ENCODE results near the gene HLA-DOA.

The HLA-DOA gene

DNA sequence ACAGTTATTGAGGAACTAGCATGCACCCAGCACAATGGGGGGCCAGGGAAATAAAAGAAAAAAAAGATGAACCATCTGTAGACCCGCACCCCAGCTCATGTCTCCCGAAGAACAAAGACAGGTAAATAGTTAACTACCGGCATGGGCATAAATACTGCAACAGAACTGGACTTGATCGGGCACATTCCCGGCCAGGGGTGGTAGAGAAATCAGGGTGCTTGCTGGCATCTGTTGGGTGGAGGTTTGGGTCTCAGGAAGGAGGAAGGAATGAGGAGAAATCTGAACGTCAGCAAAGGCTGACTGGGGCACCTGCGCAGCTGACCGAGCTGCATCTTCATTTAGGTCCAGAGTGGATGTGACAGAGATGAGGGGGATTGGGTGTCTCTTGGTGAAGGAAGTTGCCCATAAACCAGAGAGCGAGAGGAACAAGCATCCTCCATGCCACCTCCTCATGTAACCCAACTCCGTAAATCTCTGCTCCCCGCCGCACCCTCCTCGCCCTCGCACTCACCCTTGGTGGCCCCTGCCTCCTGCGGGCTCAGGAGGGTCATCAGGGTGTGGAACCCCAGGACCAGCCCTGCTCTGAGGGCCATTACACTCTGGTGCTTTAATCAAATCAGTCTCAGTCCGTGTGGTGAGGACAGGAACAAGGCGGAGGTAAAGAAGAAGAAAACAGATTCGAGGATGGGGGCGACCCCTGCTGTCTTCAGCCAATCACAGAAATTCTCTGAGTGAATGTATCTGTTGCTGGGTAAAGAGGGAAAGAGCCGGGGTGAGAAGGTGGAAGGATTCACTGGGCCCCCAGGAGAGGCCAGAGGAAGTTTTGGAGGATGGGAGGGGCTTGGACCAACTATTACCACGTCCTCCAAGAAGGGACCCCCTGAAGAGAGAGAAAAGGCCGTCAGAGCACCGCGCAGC is at the start of gene HLA-DOA:
Gene HLA-DOA, minus strand, starts transcription at position 648 of the 918 bp plus-strand sequence.
- DNase-seq: no peak

DNA sequence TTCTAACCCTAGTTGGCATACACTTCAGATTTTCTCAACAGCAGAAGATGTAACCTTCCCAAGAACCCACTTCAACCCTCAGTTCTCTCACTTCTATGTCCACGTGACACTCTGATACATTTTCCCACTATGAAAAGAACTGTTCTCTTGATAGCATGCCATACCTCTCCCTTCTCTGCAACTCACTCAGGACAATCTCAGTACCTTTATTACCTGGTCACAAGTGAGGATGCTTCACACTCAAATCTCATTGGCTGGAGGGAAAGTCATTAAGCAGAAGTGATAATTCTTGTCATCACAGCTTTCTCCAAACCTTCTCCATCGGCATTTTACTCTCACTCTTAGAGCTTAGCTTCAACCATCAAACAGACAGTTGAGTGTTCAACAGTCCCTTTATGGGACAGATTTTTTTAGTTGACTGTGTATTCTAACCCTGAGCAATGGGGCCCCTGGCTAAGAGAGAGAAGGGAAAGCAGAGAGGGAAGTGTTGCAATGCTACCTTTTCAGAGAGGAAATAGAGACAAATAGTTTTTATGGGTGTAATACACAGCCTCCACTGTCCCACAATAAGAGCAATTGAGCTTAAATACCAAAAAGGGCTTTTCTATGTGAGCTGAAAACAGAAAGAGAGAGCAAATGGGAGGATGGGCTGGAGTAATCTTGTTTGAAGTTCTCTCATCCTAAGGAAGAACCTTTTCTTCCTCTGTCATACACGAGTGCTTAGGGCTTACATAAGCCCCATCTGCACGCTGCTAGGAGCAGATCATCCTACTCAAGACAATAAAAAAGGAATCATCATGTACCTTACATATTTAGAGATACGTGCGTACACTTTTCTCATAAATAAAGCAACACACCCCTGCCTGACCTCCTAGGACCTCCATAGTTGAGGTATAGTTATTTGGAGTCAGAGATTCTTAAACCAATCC is 48.1 kb upstream of the HLA-DOA start:
- no peak for DNase-seq

DNA sequence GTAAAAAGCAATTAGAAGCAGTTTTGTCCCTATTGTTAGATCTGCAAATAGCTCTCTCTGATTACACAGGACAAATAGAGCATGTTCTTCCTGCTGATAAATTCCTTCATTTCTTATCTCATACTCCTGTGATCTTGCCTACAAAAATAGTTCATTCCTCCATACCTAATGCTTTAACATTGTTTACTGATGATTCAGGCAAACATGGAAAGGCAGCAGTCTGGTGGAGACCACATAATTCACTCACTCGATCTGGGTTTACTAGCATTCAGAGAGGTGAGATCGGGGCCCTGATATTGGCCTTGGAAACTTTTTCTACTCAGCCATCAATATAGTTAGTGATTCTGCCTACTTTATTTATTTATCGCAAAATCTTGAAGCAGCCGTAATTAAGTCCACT is 43.8 kb upstream of the HLA-DOA start:
- DNase-seq: no peak

DNA sequence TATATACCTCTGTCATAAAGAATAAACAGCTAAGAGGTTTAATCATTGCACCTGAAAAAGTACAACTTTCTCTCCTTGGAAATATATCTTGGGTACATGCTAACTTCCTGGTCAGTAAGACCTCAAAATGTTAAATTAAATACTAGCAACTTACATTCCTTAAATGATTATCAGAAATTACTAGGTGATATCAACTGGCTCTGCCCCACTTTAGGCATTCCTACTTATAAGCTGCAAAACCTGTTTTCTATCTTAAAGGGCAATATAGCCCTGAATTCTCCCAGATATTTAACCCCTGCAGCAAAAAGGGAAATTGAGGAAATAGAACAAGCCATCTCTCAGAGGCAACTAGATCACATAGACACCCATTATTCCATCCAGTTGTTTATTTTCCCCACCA is 43.2 kb upstream of the HLA-DOA start:
- DNase-seq: no peak

DNA sequence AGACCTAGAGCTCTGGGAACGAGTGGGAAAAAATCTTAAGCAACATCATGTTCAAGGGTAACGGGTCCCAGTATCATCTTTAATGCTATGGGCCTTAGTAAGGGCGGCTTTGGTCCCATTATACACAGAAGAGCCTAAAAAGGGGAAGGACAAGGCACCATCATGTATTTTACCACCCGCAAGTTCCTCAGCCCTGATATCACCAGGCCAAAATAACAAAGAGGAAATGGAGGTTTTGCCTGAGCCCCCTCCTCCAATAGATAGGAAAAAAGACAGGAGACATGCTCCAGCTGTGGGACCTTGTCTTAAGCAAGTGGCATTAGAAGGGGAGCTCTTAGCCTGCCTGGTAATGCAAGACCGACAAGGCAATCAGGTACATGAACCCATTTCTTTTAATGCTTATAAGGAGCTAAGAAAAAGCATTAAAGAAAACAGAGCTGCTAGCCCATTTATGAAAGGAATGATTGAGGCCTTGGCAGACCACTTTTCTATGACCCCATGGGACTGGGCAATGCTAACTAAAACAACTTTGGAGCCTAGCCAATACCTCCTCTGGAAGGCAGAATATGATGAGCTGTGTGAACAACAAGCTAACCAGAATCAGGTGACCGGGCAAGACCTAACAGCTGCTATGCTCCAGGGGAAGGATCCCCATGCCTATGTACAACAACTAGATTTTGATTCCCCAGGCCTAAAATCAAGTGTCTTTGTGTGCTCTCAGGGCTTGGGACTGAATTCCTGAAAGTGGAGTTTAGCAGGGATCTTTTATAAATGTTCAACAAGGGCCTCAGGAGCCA is 40.8 kb upstream of the HLA-DOA start:
- DNase-seq: no peak

DNA sequence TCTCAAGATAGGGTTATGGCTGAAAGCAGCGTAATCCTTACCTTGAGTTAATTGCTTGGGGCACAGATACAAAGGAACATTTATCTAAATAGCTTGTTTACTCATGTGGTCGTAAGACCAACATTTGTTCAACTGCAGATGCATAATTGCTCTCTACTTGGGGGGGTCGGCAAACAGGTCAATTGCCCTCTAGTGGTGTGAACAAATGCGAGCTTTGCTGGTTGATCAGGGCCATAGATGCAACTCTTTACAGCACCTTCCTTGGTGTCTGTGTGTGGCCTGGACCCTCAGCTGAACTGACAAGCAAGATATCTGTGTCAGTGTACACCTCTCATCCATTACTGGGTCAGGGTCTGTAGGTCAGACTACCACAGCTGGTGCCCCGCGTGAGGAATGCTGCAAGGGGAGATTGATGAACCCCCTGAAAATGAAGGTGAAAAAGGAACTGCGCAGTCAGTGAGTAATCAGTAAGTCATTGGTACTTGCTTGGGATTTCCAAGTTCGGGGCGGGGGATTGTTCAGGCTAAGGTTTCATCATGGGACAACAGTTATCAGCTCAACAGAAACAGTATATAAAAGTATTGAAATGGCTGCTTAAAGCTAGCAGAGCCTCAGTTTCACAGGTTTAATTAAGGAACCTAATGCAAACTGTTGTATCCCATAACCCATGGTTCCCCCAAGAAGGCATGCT is 40.1 kb upstream of the HLA-DOA start:
- no peak for DNase-seq

DNA sequence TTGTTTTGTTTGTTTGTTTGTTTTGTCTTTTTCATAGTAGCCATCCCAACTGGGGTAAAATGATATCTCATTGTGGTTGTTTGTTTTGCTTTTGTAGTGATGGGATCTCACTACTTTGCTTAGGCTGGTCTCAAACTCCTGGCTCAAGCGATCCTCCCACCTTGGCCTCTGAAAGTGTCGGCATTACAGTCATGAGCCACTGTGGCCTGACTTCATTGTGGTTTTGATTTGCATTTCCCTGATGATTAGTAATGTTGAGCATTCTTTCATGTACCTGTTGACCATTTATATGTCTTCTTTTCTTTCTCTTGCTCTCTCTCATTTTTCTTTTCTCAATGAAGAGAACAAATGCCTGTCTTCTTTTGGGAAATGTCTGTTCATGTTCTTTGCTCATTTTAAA is 30.8 kb upstream of the HLA-DOA start:
- DNase-seq: no peak

DNA sequence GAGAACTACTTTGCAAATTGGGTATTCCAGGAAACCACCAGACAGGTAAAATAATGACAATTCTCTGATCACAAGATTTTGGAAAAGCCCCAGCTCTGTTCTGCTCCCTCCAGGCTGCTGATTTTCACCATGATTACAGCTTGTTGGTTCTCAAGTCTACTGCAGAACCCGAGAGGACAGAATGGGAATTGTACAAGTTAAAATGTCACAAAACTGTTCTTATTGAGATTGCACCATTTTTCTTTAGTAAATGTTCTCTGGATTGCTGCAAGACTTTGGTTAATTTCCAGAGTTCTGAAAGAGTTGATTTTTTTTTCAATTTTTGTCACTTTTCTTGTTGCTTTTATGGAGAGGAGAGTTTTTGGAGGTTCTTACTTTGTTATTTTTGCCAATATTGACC is 27.1 kb upstream of the HLA-DOA start:
- DNase-seq: no peak

DNA sequence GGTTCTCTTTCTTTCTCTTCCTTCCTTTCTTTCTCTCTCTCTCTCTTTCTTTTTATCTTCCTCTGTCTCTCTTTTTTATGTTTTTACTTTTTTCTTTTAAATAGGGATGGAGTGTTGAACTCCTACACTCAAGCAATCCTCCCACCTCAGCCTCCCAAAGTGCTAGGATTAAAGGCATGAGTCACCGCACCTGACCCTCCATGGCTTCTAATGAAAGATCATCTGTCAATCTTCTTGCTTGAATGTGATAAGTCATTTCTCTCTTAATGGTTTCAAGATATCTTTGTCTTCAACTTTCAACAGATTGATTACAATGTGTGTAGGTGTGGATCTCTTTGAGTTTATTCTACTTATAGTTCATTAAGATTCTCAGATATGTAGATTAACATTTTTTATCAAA is 25.2 kb upstream of the HLA-DOA start:
- DNase-seq: no peak

DNA sequence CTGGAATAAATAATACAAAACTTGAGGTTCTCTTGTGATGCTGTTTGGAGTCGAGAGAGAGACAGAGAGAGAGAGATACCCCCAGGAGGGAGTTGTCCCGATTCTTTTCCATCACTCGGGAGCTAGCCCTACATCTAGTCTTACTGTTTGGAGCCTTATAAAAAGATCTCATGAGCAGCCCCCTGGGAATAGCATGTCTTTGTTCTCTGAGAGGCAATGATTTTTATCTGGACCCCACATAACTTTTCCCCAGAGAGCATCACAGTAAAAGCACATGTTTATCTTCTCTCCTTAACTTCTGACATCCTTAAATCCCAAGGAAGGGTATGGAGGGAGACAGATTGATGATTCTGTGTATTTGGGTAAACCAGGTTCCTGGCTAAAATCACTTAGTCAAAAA is 20.9 kb upstream of the HLA-DOA start:
- no peak for DNase-seq

DNA sequence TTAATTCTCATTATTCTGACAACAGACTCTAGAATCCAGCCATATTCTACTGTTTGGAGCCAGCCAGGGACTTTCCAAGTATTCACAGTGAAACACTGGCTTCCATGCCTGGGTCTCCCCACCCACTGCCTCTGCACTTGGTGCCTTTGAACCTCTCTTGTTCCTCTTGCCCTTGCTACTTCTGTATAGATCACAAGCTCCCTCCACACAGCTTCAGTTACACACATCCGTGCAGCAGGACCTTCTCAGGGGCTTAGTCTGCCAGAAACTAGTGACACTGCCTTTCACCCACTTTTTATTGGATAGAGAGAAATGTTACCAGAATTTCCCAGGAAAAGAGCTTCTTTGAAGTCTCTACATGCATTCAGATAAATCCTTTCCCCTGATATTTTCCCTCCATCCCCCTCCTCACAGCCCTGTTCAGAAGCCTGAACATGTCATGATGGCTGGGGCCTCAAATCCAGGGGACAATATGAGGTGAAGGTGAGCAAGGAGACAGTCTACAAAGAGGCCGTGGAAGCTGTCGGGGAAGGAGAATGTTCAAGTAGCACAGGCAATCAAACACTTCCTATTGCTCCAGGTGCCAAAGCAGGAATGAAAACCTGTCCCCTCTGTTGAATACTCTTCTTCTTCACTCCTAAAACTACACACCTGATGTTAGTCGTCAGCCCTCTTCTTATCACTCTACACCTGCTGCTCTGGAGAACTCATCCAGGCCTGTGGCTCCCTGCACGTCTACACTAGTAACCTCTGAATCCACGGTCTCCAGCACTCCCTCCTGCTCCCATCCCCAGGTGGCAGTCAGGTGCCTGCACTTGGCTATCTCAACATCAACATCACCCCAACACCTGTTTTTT is 20.2 kb upstream of the HLA-DOA start:
- peak; percentile 37 for DNase-seq

DNA sequence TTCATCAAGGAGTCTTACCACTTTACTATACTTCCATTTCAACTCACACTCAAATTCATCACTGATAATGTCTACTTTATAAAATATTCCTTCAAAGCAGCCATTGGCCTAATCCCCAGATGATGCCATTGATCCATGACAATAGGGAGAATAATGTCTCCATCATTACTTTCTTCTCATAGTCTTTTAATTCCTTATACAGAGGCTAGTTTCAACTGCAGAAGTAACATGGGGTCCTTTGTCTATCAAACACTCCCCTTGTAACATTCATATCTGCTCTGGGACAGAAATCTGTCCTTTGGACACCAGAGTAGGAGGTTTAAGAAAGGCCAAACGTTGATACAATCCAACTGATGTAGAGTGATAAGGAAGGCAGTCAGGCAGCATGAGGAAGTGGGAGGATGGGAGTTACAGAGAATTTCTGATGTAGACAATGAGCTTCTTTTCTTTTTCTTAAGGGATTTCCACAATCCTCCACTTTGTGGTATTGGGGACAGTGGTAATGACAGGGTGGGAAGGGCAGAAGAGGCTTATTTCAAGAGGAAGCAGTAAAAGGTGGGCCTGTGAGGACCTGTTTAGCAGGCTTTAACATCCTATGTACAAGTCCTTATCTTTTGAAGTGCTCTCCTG is 18.9 kb upstream of the HLA-DOA start:
- DNase-seq: no peak

DNA sequence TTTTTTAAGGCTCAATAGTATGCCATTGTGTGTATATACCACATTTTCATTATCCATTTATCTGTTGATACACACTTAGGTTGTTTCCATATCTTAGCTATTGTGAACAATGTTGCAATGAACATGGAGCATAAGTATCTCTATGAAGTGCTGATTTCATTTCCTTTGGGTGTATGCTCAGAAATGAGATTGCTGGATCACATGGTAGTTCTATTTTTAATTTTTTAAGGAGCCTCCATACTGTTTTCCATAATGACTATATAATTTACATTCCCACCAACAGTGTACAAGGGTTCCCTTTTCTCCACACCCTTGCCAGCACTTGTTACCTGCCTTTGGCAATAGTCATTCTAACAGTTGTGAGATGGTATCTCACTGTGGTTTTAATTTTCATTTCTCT is 15.1 kb upstream of the HLA-DOA start:
- DNase-seq: no peak

DNA sequence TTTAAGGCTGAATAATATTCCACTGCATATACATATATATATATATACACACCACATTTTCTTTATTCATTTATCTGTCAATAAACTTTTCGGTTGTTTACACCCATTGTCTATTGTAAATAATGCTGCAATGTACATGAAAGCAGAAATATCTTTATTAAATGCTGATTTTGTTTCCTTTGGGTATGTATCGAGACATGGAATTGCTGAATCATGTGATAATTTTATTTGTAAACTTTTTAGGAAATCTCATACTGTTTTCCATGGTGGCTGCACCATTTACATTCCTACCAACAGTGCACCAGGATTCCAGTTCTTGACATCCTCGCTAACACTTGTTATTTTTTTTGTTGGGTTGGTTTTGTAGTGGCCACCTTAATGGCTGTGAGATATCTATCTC is 14.1 kb upstream of the HLA-DOA start:
- DNase-seq: no peak

DNA sequence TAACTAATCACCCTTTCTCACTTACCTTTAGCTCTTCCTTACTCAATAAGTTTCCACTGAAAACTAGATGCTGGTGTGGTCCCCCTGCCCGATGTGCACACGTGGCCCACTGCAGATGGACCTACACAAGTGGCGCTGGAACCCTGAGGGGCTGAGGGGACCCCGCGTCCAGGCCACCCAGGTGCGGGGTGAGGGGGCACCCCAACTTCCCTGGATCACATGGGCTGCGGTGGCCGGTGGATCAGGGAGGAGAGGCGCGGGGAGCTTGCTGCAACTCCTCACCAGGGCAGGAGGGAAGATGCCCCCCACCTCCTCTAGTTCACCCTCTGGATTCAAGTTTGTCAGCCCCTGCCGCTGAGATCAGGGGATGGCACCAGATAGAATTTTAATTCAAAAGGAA is 12.5 kb upstream of the HLA-DOA start:
- DNase-seq: no peak

DNA sequence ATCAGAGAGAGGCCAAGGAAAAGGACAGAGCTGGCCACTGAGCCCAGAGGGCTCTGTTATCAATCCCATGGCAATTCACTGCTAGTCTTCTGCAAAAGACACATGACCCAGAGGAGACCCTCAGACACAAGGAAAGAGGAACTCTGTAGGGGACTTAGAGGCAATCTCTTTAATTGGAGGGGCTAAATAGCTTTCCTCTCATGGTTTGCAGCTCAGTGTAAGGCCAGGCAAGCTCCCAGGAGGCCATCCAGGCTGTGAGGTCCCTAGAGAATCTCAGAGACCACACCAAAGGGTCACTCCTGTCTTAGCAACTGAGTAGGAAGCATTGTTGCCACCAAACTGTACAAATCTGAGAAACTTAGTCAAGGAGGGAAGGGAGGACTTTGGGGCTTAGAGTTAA is 10.0 kb upstream of the HLA-DOA start:
- no peak for DNase-seq

DNA sequence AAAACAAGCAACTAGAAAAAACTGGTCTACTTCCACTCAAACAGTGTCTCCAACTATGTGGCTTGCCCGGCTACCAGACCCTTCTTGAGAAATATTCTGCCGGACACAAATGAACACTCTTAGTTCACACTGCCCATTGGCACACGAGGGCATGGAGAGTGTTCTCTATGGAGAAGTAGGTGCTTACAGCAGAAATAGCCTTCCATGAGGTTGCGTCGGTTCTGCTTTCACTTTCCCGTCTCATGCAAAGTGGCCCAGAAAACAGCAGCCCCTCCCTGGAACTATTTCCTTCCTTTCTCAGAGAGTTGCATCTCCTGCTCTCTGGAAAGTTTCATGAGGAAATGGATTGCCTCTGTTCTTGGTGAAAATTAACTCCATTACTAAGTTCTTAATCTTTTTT is 9.5 kb upstream of the HLA-DOA start:
- no peak for DNase-seq

DNA sequence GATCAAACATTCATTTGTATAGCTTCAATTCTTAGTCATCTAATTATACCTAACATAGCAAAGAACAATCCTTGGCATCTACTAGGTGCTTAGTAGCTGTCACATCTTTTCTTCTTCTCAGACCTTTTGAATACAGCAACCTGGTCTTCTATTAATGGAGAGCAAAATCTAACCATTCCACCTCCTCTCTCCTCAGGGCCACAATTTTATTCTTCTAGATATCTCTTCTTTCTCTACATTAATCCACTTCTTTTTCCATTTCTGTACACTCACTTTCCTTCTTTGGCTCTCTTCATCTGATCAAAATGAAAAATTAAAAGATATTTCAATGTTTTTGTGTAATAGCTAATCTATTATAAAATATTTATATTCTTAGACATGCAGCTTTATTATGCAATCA is 9.0 kb upstream of the HLA-DOA start:
- no peak for DNase-seq

DNA sequence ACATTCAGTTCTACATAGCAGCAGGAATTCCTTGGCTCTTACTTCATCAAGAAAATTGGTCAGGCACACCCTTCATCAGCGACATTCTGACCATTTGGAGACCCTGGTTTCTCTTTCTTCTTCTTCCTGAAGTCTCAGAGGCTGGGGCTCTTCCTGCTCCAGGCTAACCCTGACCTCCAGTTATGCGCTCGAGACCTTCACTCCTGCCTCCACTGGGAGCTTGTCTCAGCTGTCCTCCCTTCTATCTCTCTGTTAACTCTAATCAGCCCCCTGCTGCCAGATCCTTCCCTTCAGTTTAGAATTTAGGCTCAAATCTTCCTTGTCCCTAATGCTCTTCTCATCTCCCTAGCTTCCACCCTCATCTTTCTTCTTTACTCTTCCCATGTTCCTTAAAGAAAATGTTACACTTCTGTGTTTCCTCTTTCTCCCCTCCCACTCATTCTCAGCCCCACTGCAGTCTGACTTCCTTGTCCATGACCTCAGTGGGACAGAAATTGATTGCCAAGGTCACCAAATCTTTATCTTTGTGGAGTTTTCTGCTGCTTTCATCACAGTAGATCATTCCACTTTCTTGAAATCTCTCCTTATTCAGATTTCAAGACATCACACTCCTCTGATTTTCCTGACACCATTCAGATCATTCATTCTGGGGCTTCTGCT is 8.4 kb upstream of the HLA-DOA start:
- no peak for DNase-seq

DNA sequence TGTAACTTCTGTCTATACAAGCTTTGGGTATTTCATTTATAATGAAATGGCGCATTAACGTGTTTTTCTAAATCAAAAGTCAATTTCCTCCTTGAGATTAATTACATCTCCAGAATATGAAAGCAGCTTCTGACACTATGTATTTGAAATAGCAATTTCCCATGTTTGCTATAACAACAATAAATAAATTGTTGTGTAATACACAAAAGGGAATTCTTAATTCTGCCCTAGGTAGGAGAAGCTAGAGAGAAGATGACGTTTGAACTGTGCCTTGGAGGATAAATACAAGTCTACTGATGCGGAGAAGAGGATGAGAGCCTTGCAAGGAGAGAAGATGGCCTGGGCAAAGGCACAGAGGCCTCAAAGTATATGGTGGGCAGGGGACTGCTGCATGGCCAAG is 7.6 kb upstream of the HLA-DOA start:
- no peak for DNase-seq
